Neuronal stem cell (in vitro differentiated cells): ENCODE measurements around the gene SPP2.

Source experiments
- DNase-seq: peaks from one replicate; pipeline ENCODE4 v3.0.0-alpha.2; 2013; ENCODE audit warnings: low spot score
- H2AFZ ChIP-seq: one replicate; pipeline ENCODE4 v1.6.1; 2013; ENCODE audit warnings: mild to moderate bottlenecking, low read length, inconsistent platforms
- H2AK5ac ChIP-seq: 2 replicates; pipeline ENCODE4 v1.6.1; 2013; ENCODE audit warnings: low read depth, mild to moderate bottlenecking, inconsistent platforms, low read length, moderate library complexity, mixed read lengths
- H2BK120ac ChIP-seq: 2 replicates; pipeline ENCODE4 v1.6.1; 2013; ENCODE audit warnings: low read depth, mild to moderate bottlenecking, inconsistent platforms, low read length, moderate library complexity, mixed read lengths
- H2BK12ac ChIP-seq: one replicate; pipeline ENCODE4 v1.6.1; 2013; ENCODE audit warnings: low read length, inconsistent platforms
- H2BK15ac ChIP-seq: 2 replicates; pipeline ENCODE4 v1.6.1; 2013; ENCODE audit warnings: mild to moderate bottlenecking, low read length, inconsistent platforms, mixed read lengths
- H2BK5ac ChIP-seq: one replicate; pipeline ENCODE4 v1.6.1; 2013; ENCODE audit warnings: inconsistent platforms, mild to moderate bottlenecking, low read length, moderate library complexity
- H3K14ac ChIP-seq: one replicate; pipeline ENCODE4 v1.6.1; 2013; ENCODE audit warnings: low read length, inconsistent platforms
- H3K18ac ChIP-seq: 2 replicates; pipeline ENCODE4 v1.6.1; 2013; ENCODE audit warnings: low read length, inconsistent platforms
- H3K23ac ChIP-seq: 2 replicates; pipeline ENCODE4 v1.6.1; 2013; ENCODE audit warnings: low read depth, mild to moderate bottlenecking, mixed read lengths, low read length, inconsistent platforms; ENCODE audit not compliant: poor library complexity
- H3K27ac ChIP-seq: replicated peaks from 3 replicates; pipeline ENCODE4 v1.5.1; 2013; ENCODE audit warnings: low read length, inconsistent platforms
- H3K27me3 ChIP-seq, 3 experiments: 2 replicates each; pipeline ENCODE4 v1.6.1; 2013; ENCODE audit warnings: low read length in 3 of 3, mild to moderate bottlenecking in 2 of 3, inconsistent platforms in 1 of 3, low read depth in 1 of 3, mixed read lengths in 1 of 3, moderate library complexity in 1 of 3; ENCODE audit not compliant: control insufficient read depth in 3 of 3, insufficient read depth in 3 of 3
- H3K36me3 ChIP-seq, 2 donors: replicated peaks in 1 of 2; 2 replicates each; pipeline ENCODE4 v1.6.1; 2013; ENCODE audit warnings: low read length in 2 of 2; ENCODE audit not compliant: control insufficient read depth in 2 of 2, insufficient read depth in 2 of 2
- H3K4ac ChIP-seq: 2 replicates; pipeline ENCODE4 v1.6.1; 2013; ENCODE audit warnings: inconsistent platforms, mild to moderate bottlenecking, low read length, moderate library complexity
- H3K4me1 ChIP-seq, 2 donors: 1 replicate in 1 of 2; 2 replicates in 1 of 2; pipeline ENCODE4 v1.6.1; 2013; ENCODE audit warnings: low read length in 2 of 2, low read depth in 1 of 2; ENCODE audit not compliant: control insufficient read depth in 2 of 2, insufficient read depth in 1 of 2
- H3K4me2 ChIP-seq: one replicate; pipeline ENCODE4 v1.6.1; 2013; ENCODE audit warnings: mild to moderate bottlenecking, low read length, inconsistent platforms; ENCODE audit not compliant: insufficient read depth, poor library complexity, severe bottlenecking
- H3K4me3 ChIP-seq, 2 donors: 2 replicates each; pipeline ENCODE4 v1.5.1; 2013; ENCODE audit warnings: low read length in 2 of 2, mild to moderate bottlenecking in 2 of 2, inconsistent platforms in 1 of 2, moderate library complexity in 1 of 2
- H3K79me1 ChIP-seq: one replicate; pipeline ENCODE4 v1.6.1; 2013; ENCODE audit warnings: low read depth, mild to moderate bottlenecking, inconsistent platforms, low read length, moderate library complexity
- H3K9ac ChIP-seq: one replicate; pipeline ENCODE4 v1.6.1; 2013; ENCODE audit warnings: mild to moderate bottlenecking, low read depth, low read length, inconsistent platforms; ENCODE audit not compliant: poor library complexity
- H3K9me3 ChIP-seq, 2 donors: replicated peaks in 1 of 2; 2 replicates each; pipeline versions ENCODE3 to v1.6.1; 2013; ENCODE audit warnings: low read length in 2 of 2, mild to moderate bottlenecking in 2 of 2, inconsistent platforms in 1 of 2, low read depth in 1 of 2, mixed read lengths in 1 of 2, moderate library complexity in 1 of 2; ENCODE audit not compliant: control insufficient read depth in 2 of 2, insufficient read depth in 1 of 2
- H4K8ac ChIP-seq: one replicate; pipeline ENCODE4 v1.6.1; 2013; ENCODE audit warnings: low read depth, mild to moderate bottlenecking, inconsistent platforms, low read length, moderate library complexity
- H4K91ac ChIP-seq: one replicate; pipeline ENCODE4 v1.6.1; 2013; ENCODE audit warnings: low read length, low read depth, mild to moderate bottlenecking, inconsistent platforms; ENCODE audit not compliant: poor library complexity
- WGBS, 2 donors: extraction: QIAGEN DNeasy Blood & Tissue Kit; methylation state at CpG; one replicate each; pipeline ENCODE4 v1.1.7; 2013; ENCODE audit warnings: missing lambda C conversion rate in 2 of 2, mixed read lengths in 1 of 2; ENCODE audit not compliant: insufficient read length in 2 of 2, insufficient replicate concordance in 1 of 2; ENCODE audit errors: extremely low coverage in 2 of 2; 5-methylcytosine and 5-hydroxymethylcytosine counted together

The SPP2 gene

DNA sequence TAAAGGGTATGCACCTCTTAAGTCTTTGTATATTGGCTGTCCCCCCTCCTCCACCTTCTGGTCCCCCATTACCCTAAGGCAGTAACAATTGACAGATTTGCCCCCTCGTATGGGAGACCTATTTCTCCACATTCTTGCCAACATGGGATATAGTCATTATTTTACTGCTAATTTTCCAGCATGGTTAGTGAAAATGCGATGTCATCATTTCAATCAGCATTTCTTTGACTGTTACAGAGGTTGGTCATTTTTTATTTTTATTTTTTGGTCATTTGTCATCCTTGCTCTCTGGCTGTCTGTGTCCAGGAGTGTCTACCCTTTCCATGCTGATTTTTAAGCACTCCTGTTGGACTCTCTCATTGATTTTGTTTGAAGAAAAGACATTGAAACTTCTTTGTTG lies 45.4 kb upstream of the SPP2 start:
- no peak overlapping the region for H2BK12ac ChIP-seq
- H3K27ac ChIP-seq: no peak overlapping the region
- peaks cover 0 to 2% of the 10 kb centered on the region in 2 donors for H3K4me1 ChIP-seq
- H3K27me3 ChIP-seq: no peaks in the 10 kb centered on the region
- no peak overlapping the region for H3K23ac ChIP-seq
- no peak overlapping the region for H2BK5ac ChIP-seq
- no peak overlapping the region for H2BK15ac ChIP-seq
- H3K4me2 ChIP-seq: no peak overlapping the region
- H3K36me3 ChIP-seq: peaks cover 0 to 2% of the 10 kb centered on the region in 2 donors
- H2AFZ ChIP-seq: no peak overlapping the region
- H3K79me1 ChIP-seq: no peaks in the 10 kb centered on the region
- no peak overlapping the region for H3K4ac ChIP-seq
- no peak overlapping the region for H4K91ac ChIP-seq
- H4K8ac ChIP-seq: no peak overlapping the region
- WGBS, 2 donors: no CpG with 5 or more reads among the region's 2 CpGs
- H3K9ac ChIP-seq: no peak overlapping the region
- no peaks in the 10 kb centered on the region for H3K9me3 ChIP-seq
- H2BK120ac ChIP-seq: no peak overlapping the region
- H3K18ac ChIP-seq: no peak overlapping the region
- H2AK5ac ChIP-seq: no peak overlapping the region
- H3K14ac ChIP-seq: no peak overlapping the region
- no peak overlapping the region for H3K4me3 ChIP-seq
- no peak for DNase-seq

DNA sequence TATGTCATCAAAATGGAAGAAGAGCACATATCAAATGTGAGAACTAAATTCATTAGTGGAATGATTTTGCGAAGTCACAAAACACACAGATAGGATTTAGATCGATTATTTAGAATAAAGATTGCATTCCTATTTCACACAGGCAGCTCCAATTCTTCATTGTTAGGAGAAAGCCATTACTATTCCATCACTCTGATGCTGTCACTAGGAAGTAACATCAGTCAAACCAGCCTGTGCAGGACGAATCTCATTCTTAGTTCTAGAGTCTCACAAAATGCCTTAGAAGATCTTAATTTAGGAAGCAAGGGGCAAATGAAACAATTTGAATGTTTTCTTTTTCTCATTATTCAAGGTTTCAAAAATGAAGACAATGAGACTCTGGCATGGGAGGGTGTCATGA lies 44.0 kb upstream of the SPP2 start:
- no peaks in the 10 kb centered on the region for H3K27me3 ChIP-seq
- H2AK5ac ChIP-seq: no peak overlapping the region
- no peak overlapping the region for H2BK120ac ChIP-seq
- H3K4me3 ChIP-seq: no peak overlapping the region
- no peaks in the 10 kb centered on the region for H3K9me3 ChIP-seq
- no peaks in the 10 kb centered on the region for H3K79me1 ChIP-seq
- H3K4me1 ChIP-seq: peaks cover 0 to 2% of the 10 kb centered on the region in 2 donors
- DNase-seq: no peak
- no peak overlapping the region for H3K23ac ChIP-seq
- H3K9ac ChIP-seq: no peak overlapping the region
- H3K18ac ChIP-seq: no peak overlapping the region
- H3K36me3 ChIP-seq: peaks cover 0 to 2% of the 10 kb centered on the region in 2 donors
- no peak overlapping the region for H4K91ac ChIP-seq
- no peak overlapping the region for H4K8ac ChIP-seq
- no peak overlapping the region for H3K4ac ChIP-seq
- H2BK15ac ChIP-seq: no peak overlapping the region
- H3K27ac ChIP-seq: no peak overlapping the region
- H2BK12ac ChIP-seq: no peak overlapping the region
- H3K4me2 ChIP-seq: no peak overlapping the region
- WGBS, 2 donors: no CpG with 5 or more reads among the region's 3 CpGs
- no peak overlapping the region for H2AFZ ChIP-seq
- no peak overlapping the region for H2BK5ac ChIP-seq
- no peak overlapping the region for H3K14ac ChIP-seq

DNA sequence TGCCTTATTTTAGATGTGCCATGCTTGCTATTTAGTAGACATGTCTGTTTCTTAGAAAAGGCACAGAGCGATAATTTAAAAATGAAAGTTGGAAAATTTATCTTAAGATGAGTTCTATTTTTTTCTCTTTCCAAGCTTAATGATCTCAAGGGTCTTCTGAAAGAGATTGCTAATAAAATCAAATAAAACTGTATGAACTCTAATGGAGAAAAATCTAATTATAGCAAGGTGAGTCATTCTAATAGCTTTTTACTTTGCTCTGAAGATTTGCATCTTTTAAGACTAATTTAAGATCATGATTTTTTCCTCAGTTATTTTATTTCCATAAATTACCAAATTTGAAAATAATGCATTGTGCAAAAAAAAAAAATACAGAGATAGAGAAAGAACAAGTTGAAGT lies 36.1 kb upstream of the SPP2 start:
- Histone ChIP-seq H2BK5ac (no peak overlapping the region), H3K4me1 (no peaks in the 10 kb centered on the region), H3K4ac (no peak overlapping the region), H2AK5ac (no peak overlapping the region), H3K27ac (no peak overlapping the region), H3K79me1 (no peaks in the 10 kb centered on the region), H2BK15ac (no peak overlapping the region), H4K8ac (no peak overlapping the region), H3K14ac (no peak overlapping the region), H3K36me3 (no peaks in the 10 kb centered on the region), H3K9me3 (no peaks in the 10 kb centered on the region), H2AFZ (no peak overlapping the region), H3K23ac (no peak overlapping the region), H2BK12ac (no peak overlapping the region), H3K27me3 (no peaks in the 10 kb centered on the region), H2BK120ac (no peak overlapping the region), H3K18ac (no peak overlapping the region), H3K9ac (no peak overlapping the region), H3K4me3 (no peak overlapping the region), H4K91ac (no peak overlapping the region), H3K4me2 (no peak overlapping the region)
- WGBS, 2 donors: no CpG with 5 or more reads among the region's 1 CpG
- DNase-seq: no peak

DNA sequence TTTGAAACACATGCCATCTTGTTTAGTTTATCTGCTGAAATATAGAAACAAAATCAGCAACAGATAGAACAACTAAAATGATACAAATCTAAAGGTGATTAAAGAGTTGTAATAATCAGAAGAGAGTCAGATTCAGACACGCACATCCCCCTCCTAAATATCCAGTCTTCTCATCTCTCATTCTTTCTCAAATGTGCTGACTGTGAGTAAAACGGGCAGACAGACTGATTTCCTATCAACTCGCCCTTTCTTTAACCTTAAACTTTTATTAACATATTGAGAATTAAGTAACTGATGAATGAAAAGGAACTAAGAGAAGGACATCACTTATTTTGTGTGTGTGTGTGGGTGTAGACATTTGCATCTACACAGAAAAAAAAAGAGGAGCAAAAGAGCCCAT lies 34.6 kb upstream of the SPP2 start:
- H3K9me3 ChIP-seq: no peaks in the 10 kb centered on the region
- no peaks in the 10 kb centered on the region for H3K79me1 ChIP-seq
- no peak overlapping the region for H2AK5ac ChIP-seq
- no peaks in the 10 kb centered on the region for H3K27me3 ChIP-seq
- H3K4me3 ChIP-seq: no peak overlapping the region
- H2BK120ac ChIP-seq: no peak overlapping the region
- no peak for DNase-seq
- no peak overlapping the region for H3K4me2 ChIP-seq
- no peak overlapping the region for H3K14ac ChIP-seq
- H2BK12ac ChIP-seq: no peak overlapping the region
- no peak overlapping the region for H4K8ac ChIP-seq
- no peak overlapping the region for H2AFZ ChIP-seq
- no peak overlapping the region for H2BK15ac ChIP-seq
- WGBS, 2 donors: no CpG with 5 or more reads among the region's 3 CpGs
- no peak overlapping the region for H3K4ac ChIP-seq
- no peak overlapping the region for H4K91ac ChIP-seq
- H3K36me3 ChIP-seq: no peaks in the 10 kb centered on the region
- H2BK5ac ChIP-seq: no peak overlapping the region
- H3K4me1 ChIP-seq: no peaks in the 10 kb centered on the region
- H3K18ac ChIP-seq: no peak overlapping the region
- H3K9ac ChIP-seq: no peak overlapping the region
- no peak overlapping the region for H3K23ac ChIP-seq
- H3K27ac ChIP-seq: no peak overlapping the region
